Brain microvascular endothelial cell (primary cell): ENCODE results near the gene GCNT1.
"Not testable (repeated sequence)": the region's sequence is repeated elsewhere in the genome, so short reads cannot be mapped to it uniquely, and the experiment has no call there.

Source experiments
- DNase-seq: peaks from one replicate; pipeline ENCODE4 v3.0.0-alpha.2; 2020
- H3K27ac ChIP-seq: fragments of 250-450 bp; sonication (Bioruptor Pico); 2 replicates; pipeline ENCODE4 v1.5.1; 2020; ENCODE audit warnings: mild to moderate bottlenecking, moderate library complexity
- H3K27me3 ChIP-seq: fragments of 250-450 bp; sonication (Bioruptor Pico); replicated peaks from 2 replicates; pipeline ENCODE4 v1.5.1; 2020; ENCODE audit warnings: mild to moderate bottlenecking
- H3K36me3 ChIP-seq: fragments of 250-450 bp; sonication (Bioruptor Pico); replicated peaks from 2 replicates; pipeline ENCODE4 v1.5.1; 2020; ENCODE audit warnings: mild to moderate bottlenecking
- H3K4me3 ChIP-seq: 2 replicates; pipeline ENCODE4 v1.5.1; 2011; ENCODE audit warnings: low read depth, mild to moderate bottlenecking, control low read depth, low read length, moderate library complexity
- CTCF ChIP-seq: IDR thresholded peaks from 2 replicates; pipeline ENCODE4 v1.5.1; 2011; ENCODE audit warnings: low read depth, mild to moderate bottlenecking, moderate library complexity, low read length, control low read depth, inconsistent platforms; ENCODE audit errors: missing control alignments
- in situ Hi-C: cut with HindIII; loops from 2 replicates; pipeline ENCODE4 v1.10.0; 2017; ENCODE audit warnings: low sequenced_read_pairs, low pct_ligation_motif_present

GCNT1 gene

GRCh38 chr9:76426807-76427419, 32.1 kb upstream of the GCNT1 start:
- no peaks in the 10 kb centered on the region for H3K27me3 ChIP-seq
- in situ Hi-C loops = no loop called here
- DNase-seq = no peak
- no peak overlapping the region for H3K27ac ChIP-seq
- TF ChIP-seq CTCF = no peak
- H3K36me3 ChIP-seq = no peaks in the 10 kb centered on the region
- no peak overlapping the region for H3K4me3 ChIP-seq

- no peak overlapping the region for H3K27ac ChIP-seq
- no peak for TF ChIP-seq CTCF
- no peaks in the 10 kb centered on the region for H3K27me3 ChIP-seq
- in situ Hi-C loops = no loop called here
- no peak overlapping the region for H3K4me3 ChIP-seq
- no peak for DNase-seq
- no peaks in the 10 kb centered on the region for H3K36me3 ChIP-seq
These were observed 27.4 kb upstream of the GCNT1 start for GRCh38 chr9:76431601-76432000.

- no peak for TF ChIP-seq CTCF
- no peaks in the 10 kb centered on the region for H3K27me3 ChIP-seq
- DNase-seq = no peak
- H3K4me3 ChIP-seq = no peak overlapping the region
- in situ Hi-C loops = no loop called here
- H3K36me3 ChIP-seq = no peaks in the 10 kb centered on the region
- H3K27ac ChIP-seq = no peak overlapping the region
These were observed 25.6 kb upstream of the GCNT1 start for GRCh38 chr9:76433406-76433805.

GRCh38 chr9:76433836-76434235, 25.1 kb upstream of the GCNT1 start:
- peak; percentile 39 for DNase-seq
- Histone ChIP-seq H3K27me3 (no peaks in the 10 kb centered on the region), H3K36me3 (no peaks in the 10 kb centered on the region), H3K27ac (no peak overlapping the region), H3K4me3 (no peak overlapping the region)
- in situ Hi-C loops = no loop called here
- TF ChIP-seq CTCF = no peak

GRCh38 chr9:76434897-76435296, 24.1 kb upstream of the GCNT1 start:
- DNase-seq, H3K27me3 ChIP-seq, H3K27ac ChIP-seq, H3K36me3 ChIP-seq, in situ Hi-C loops, H3K4me3 ChIP-seq: not testable (repeated sequence)

- H3K36me3 ChIP-seq, H3K27ac ChIP-seq, DNase-seq, H3K27me3 ChIP-seq, in situ Hi-C loops, H3K4me3 ChIP-seq: not testable (repeated sequence)
These were observed 21.8 kb upstream of the GCNT1 start for GRCh38 chr9:76437017-76437699.
